Hepatocyte (in vitro differentiated cells): Measurements from ENCODE around the gene PLXNB1. TPM values are rescaled to one million over a fixed set of nuclear protein-coding genes. Genes with fewer than 3 reads are reported as not detected.
A peak's percentile ranks its signal among the peaks of the same experiment; 100 is the strongest.
"Not testable (repeated sequence)": the region's sequence is repeated elsewhere in the genome, so short reads cannot be mapped to it uniquely, and the experiment has no call there.

ENCODE experiments used
- DNase-seq: peaks from one replicate; pipeline ENCODE4 v3.0.0-alpha.2; 2016; ENCODE audit warnings: low spot score
- H2AFZ ChIP-seq: fragments of 200-600 bp; sonication (generic); 2 replicates; pipeline ENCODE4 v1.6.0; 2016; ENCODE audit warnings: antibody characterized with exemption, mild to moderate bottlenecking
- H3K27ac ChIP-seq: fragments of 200-600 bp; sonication (generic); 2 replicates; pipeline ENCODE4 v1.5.1; 2016; ENCODE audit warnings: mild to moderate bottlenecking
- H3K27me3 ChIP-seq: fragments of 200-600 bp; sonication (generic); 2 replicates; pipeline ENCODE4 v1.6.1; 2016
- H3K36me3 ChIP-seq: fragments of 200-600 bp; sonication (generic); replicated peaks from 2 replicates; pipeline ENCODE4 v1.5.1; 2016; ENCODE audit warnings: low read depth; ENCODE audit not compliant: insufficient read depth
- H3K4me1 ChIP-seq: fragments of 200-600 bp; sonication (generic); 2 replicates; pipeline ENCODE4 v1.5.1; 2016; ENCODE audit warnings: mild to moderate bottlenecking, moderate library complexity; ENCODE audit not compliant: insufficient read depth
- H3K4me2 ChIP-seq: fragments of 200-600 bp; sonication (generic); 2 replicates; pipeline ENCODE4 v1.6.0; 2016
- H3K4me3 ChIP-seq: fragments of 200-600 bp; sonication (generic); 2 replicates; pipeline ENCODE4 v1.5.1; 2016; ENCODE audit warnings: mild to moderate bottlenecking
- H3K79me2 ChIP-seq: fragments of 200-600 bp; sonication (generic); 2 replicates; pipeline ENCODE4 v1.6.0; 2017; ENCODE audit warnings: mild to moderate bottlenecking
- H3K9me2 ChIP-seq: fragments of 200-600 bp; sonication (generic); replicated peaks from 2 replicates; pipeline ENCODE4 v1.6.0; 2017; ENCODE audit warnings: mild to moderate bottlenecking; ENCODE audit not compliant: insufficient read depth
- H3K9me3 ChIP-seq: fragments of 200-600 bp; sonication (generic); 2 replicates; pipeline ENCODE4 v1.5.1; 2016; ENCODE audit warnings: low read depth, mild to moderate bottlenecking
- H4K20me1 ChIP-seq: fragments of 200-600 bp; sonication (generic); 2 replicates; pipeline ENCODE4 v1.6.0; 2016; ENCODE audit warnings: mild to moderate bottlenecking; ENCODE audit not compliant: insufficient read depth, poor library complexity, severe bottlenecking
- EZH2 ChIP-seq: fragments of 200-600 bp; sonication (generic); IDR thresholded peaks from 2 replicates; pipeline ENCODE4 v1.6.1; 2016; ENCODE audit warnings: antibody characterized with exemption, mild to moderate bottlenecking, borderline replicate concordance
- EZH2phosphoT487 ChIP-seq: fragments of 200-600 bp; sonication (generic); IDR thresholded peaks from one replicate; pipeline ENCODE4 v1.6.1; 2018; ENCODE audit warnings: antibody characterized with exemption, mild to moderate bottlenecking, low read depth, moderate library complexity; ENCODE audit not compliant: unreplicated experiment, severe bottlenecking
- WGBS: methylation state at CpG from one replicate; pipeline ENCODE4 v1.1.6; 2016; ENCODE audit warnings: low lambda C conversion rate; ENCODE audit errors: missing lambda C conversion rate; 5-methylcytosine and 5-hydroxymethylcytosine counted together
- polyA plus RNA-seq: library from polyadenylated mRNA; unstranded; fragments of >200 nt; fragmentation: Nextera tagmentation; extraction: Ambion mirVana; gene quantifications from 2 replicates; pipeline ENCODE4 v1.2.1, GENCODE V29; 2016
- total RNA-seq: library from RNA; depleted of rRNA; stranded (reverse); fragments of >200 nt; gene quantifications from 2 replicates; pipeline ENCODE4 v1.2.3, GENCODE V29; 2014
- TF ChIP-seq, protein P1 (sequence below): fragments of 200-600 bp; sonication (generic); IDR thresholded peaks from 2 replicates; pipeline ENCODE4 v1.5.1; 2016; ENCODE audit warnings: antibody characterized with exemption, mild to moderate bottlenecking; ENCODE audit not compliant: poor library complexity

Gene PLXNB1
- total and polyA plus RNA-seq, 2 experiments from 2014 or later, result 71.3 to 74.5 TPM

DNA sequence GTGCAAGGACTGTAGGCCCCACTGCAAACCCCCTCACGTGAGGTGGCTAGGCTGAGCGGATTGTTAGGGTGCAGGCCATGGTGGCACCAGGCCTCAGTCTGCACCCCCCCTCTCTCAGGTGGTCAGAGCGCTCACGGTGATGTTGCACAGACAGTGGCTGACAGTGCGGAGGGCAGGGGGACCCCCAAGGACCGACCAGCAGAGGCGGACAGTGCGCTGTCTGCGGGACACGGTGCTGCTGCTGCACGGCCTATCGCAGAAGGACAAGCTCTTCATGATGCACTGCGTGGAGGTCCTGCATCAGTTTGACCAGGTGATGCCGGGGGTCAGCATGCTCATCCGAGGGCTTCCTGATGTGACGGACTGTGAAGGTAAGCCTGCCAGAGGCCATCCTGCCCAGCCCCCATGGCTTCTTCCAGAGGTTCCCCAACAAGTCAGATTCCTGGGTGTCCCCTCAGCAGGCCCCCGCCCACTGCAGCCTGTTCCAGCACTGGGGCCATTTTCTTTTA, 34.9 kb upstream of the PLXNB1 start:
- peaks cover 19% of the 10 kb centered on the region for H3K4me1 ChIP-seq
- no peak for DNase-seq
- H4K20me1 ChIP-seq, result no peaks in the 10 kb centered on the region
- H3K79me2 ChIP-seq, result peaks cover 19% of the 10 kb centered on the region
- H3K4me3 ChIP-seq, result no peak overlapping the region
- no peaks in the 10 kb centered on the region for H3K9me3 ChIP-seq
- H3K27ac ChIP-seq, result peak overlapping the region; percentile 79
- no peaks in the 10 kb centered on the region for H3K27me3 ChIP-seq
- TF ChIP-seq EZH2 (no peak), EZH2phosphoT487 (no peak)
- TF ChIP-seq, protein P1, sequence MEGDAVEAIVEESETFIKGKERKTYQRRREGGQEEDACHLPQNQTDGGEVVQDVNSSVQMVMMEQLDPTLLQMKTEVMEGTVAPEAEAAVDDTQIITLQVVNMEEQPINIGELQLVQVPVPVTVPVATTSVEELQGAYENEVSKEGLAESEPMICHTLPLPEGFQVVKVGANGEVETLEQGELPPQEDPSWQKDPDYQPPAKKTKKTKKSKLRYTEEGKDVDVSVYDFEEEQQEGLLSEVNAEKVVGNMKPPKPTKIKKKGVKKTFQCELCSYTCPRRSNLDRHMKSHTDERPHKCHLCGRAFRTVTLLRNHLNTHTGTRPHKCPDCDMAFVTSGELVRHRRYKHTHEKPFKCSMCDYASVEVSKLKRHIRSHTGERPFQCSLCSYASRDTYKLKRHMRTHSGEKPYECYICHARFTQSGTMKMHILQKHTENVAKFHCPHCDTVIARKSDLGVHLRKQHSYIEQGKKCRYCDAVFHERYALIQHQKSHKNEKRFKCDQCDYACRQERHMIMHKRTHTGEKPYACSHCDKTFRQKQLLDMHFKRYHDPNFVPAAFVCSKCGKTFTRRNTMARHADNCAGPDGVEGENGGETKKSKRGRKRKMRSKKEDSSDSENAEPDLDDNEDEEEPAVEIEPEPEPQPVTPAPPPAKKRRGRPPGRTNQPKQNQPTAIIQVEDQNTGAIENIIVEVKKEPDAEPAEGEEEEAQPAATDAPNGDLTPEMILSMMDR, result no peak
- no peak overlapping the region for H3K4me2 ChIP-seq
- WGBS, result 96% methylated on average over 14 of the region's 17 CpGs
- H3K36me3 ChIP-seq, result no peaks in the 10 kb centered on the region
- no peak overlapping the region for H2AFZ ChIP-seq
- no peaks in the 10 kb centered on the region for H3K9me2 ChIP-seq

GRCh38 chr3:48463703-48464102, 33.8 kb upstream of the PLXNB1 start:
- DNase-seq, result no peak
- Histone ChIP-seq H3K4me1 (peaks cover 19% of the 10 kb centered on the region), H3K9me2 (no peaks in the 10 kb centered on the region), H3K27ac (no peak overlapping the region), H3K9me3 (no peaks in the 10 kb centered on the region), H3K4me3 (no peak overlapping the region), H3K79me2 (peaks cover 9% of the 10 kb centered on the region), H4K20me1 (no peaks in the 10 kb centered on the region), H3K4me2 (no peak overlapping the region), H3K27me3 (no peaks in the 10 kb centered on the region), H2AFZ (no peak overlapping the region), H3K36me3 (no peaks in the 10 kb centered on the region)
- WGBS, result 90% methylated on average over 8 of the region's 9 CpGs
- no peak for TF ChIP-seq EZH2phosphoT487

GRCh38 chr3:48461767-48462166, 31.9 kb upstream of the PLXNB1 start:
- not testable (repeated sequence) for H3K4me3 ChIP-seq, H3K27ac ChIP-seq, H2AFZ ChIP-seq, H3K36me3 ChIP-seq, H4K20me1 ChIP-seq, H3K9me2 ChIP-seq, H3K4me2 ChIP-seq, H3K79me2 ChIP-seq, DNase-seq, H3K9me3 ChIP-seq, H3K27me3 ChIP-seq
- peaks cover 15% of the 10 kb centered on the region for H3K4me1 ChIP-seq
- WGBS, result over 99% methylated on average over 7 of the region's 7 CpGs

- Histone ChIP-seq H3K9me3 (no peaks in the 10 kb centered on the region), H3K4me2 (no peak overlapping the region), H3K27ac (no peak overlapping the region), H2AFZ (no peak overlapping the region), H3K27me3 (no peaks in the 10 kb centered on the region), H4K20me1 (no peaks in the 10 kb centered on the region), H3K36me3 (no peaks in the 10 kb centered on the region), H3K79me2 (no peaks in the 10 kb centered on the region), H3K4me1 (peaks cover 4% of the 10 kb centered on the region), H3K4me3 (no peak overlapping the region), H3K9me2 (no peaks in the 10 kb centered on the region)
- WGBS, result 94% methylated on average over 3 of the region's 3 CpGs
- TF ChIP-seq EZH2 (no peak), EZH2phosphoT487 (no peak)
- TF ChIP-seq, protein P1, result no peak
- DNase-seq, result no peak
Observed at GRCh38 chr3:48460517-48460902, 30.6 kb upstream of the PLXNB1 start.
